Left forelimb (tissue), 1 donor: Measurements from ENCODE around the gene TARDBP.
"Not testable (repeated sequence)": the region's sequence is repeated elsewhere in the genome, so short reads cannot be mapped to it uniquely, and the experiment has no call there.

Experiments used
- DNase-seq: peaks from one replicate; pipeline ENCODE4 v3.0.0-alpha.2; 2018; ENCODE audit warnings: low spot score

Gene TARDBP

GRCh38 chr1:11059968-11060830 lies 47.7 kb downstream of the TARDBP start, which contains the start of gene SRM:
Gene SRM (minus strand): TSS chr1:11060018. CDS start chr1:11059943, 75 bp downstream.
- peak; percentile 94 for DNase-seq

GRCh38 chr1:11061652-11062365 lies 49.4 kb downstream of the TARDBP start:
- DNase-seq: no peak

GRCh38 chr1:11062965-11063401 lies 50.5 kb downstream of the TARDBP start:
- no peak for DNase-seq

- not testable (repeated sequence) for DNase-seq
Measured at GRCh38 chr1:11063937-11064537, 51.6 kb downstream of the TARDBP start.

- no peak for DNase-seq
Measured at GRCh38 chr1:11064942-11065341, 52.5 kb downstream of the TARDBP start.

- no peak for DNase-seq
Measured at GRCh38 chr1:11065796-11066195, 53.3 kb downstream of the TARDBP start.

GRCh38 chr1:11067716-11068599 lies 55.5 kb downstream of the TARDBP start:
- DNase-seq: no peak

GRCh38 chr1:11068600-11069473 lies 56.4 kb downstream of the TARDBP start:
- DNase-seq: no peak

GRCh38 chr1:11070876-11071275 lies 58.4 kb downstream of the TARDBP start:
- no peak for DNase-seq

- no peak for DNase-seq
Measured at GRCh38 chr1:11071463-11072215, 59.2 kb downstream of the TARDBP start.

- DNase-seq: no peak
Measured at GRCh38 chr1:11072216-11072917, 59.9 kb downstream of the TARDBP start.

- DNase-seq: not testable (repeated sequence)
Measured at GRCh38 chr1:11073398-11073797, 60.9 kb downstream of the TARDBP start.
